H54 (cell line): ENCODE measurements around the gene ASPG.

Experiments used
- DNase-seq: peaks from one replicate; pipeline ENCODE4 v3.0.0; 2011; ENCODE audit warnings: low spot score, mixed read lengths; ENCODE audit not compliant: insufficient read length
- FAIRE-seq: peaks from 3 replicates; lab custom pipeline; 2011; peaks lifted over from hg19 to GRCh38; lab: Jason Lieb, UNC
- POLR2A ChIP-seq: IDR thresholded peaks from 2 replicates; pipeline ENCODE4 v1.6.1; 2011; ENCODE audit warnings: low read depth, mild to moderate bottlenecking, low read length

ASPG gene

GRCh38 chr14:104102282-104102914 lies 16.9 kb downstream of the ASPG start:
- no peak for TF ChIP-seq POLR2A
- no peak for FAIRE-seq
- DNase-seq = no peak

- TF ChIP-seq POLR2A = no peak
- DNase-seq (no peak), FAIRE-seq (no peak)
These were observed 17.6 kb downstream of the ASPG start for GRCh38 chr14:104103061-104103445.

GRCh38 chr14:104103446-104104075 lies 18.1 kb downstream of the ASPG start:
- DNase-seq (no peak), FAIRE-seq (no peak)
- no peak for TF ChIP-seq POLR2A

- FAIRE-seq (no peak), DNase-seq (no peak)
- TF ChIP-seq POLR2A = no peak
These were observed 18.8 kb downstream of the ASPG start for GRCh38 chr14:104104076-104104901.

GRCh38 chr14:104105071-104105821 lies 19.7 kb downstream of the ASPG start:
- TF ChIP-seq POLR2A = no peak
- DNase-seq (no peak), FAIRE-seq (no peak)

- FAIRE-seq = no peak
- DNase-seq = no peak
- TF ChIP-seq POLR2A = no peak
These were observed 20.4 kb downstream of the ASPG start for GRCh38 chr14:104105822-104106470.

- DNase-seq (no peak), FAIRE-seq (no peak)
- TF ChIP-seq POLR2A = no peak
These were observed 21.0 kb downstream of the ASPG start for GRCh38 chr14:104106471-104106991.

- FAIRE-seq (no peak), DNase-seq (no peak)
- TF ChIP-seq POLR2A = no peak
These were observed 21.6 kb downstream of the ASPG start for GRCh38 chr14:104107101-104107581.

GRCh38 chr14:104107611-104108569 lies 22.4 kb downstream of the ASPG start:
- DNase-seq (no peak), FAIRE-seq (no peak)
- no peak for TF ChIP-seq POLR2A

GRCh38 chr14:104108570-104109541 lies 23.4 kb downstream of the ASPG start:
- no peak for TF ChIP-seq POLR2A
- no peak for FAIRE-seq
- DNase-seq = no peak
